Activated T-helper 17 cell treated with anti-CD3 and anti-CD28 coated beads, Interleukin-2, amount 50 U/mL, for 72 hours (primary cell): ENCODE results near the gene TMPRSS4. TPM values are rescaled to one million over a fixed set of nuclear protein-coding genes. Genes with fewer than 3 reads are reported as not detected.

Experiments used
- ATAC-seq: fragments of 150-1000 bp; cut with Tn5 transposase; replicated peaks from 2 replicates; pipeline ENCODE4 v1.10.0; 2021; ENCODE audit warnings: mild to moderate bottlenecking, moderate library complexity
- H3K27ac Mint-ChIP-seq: one replicate; pipeline ENCODE4 v1.8.0; 2022; ENCODE audit warnings: mixed read lengths
- H3K27me3 Mint-ChIP-seq: one replicate; pipeline ENCODE4 v1.8.0; 2022; ENCODE audit warnings: mixed read lengths
- H3K36me3 Mint-ChIP-seq: one replicate; pipeline ENCODE4 v1.8.0; 2022; ENCODE audit warnings: low read depth, mild to moderate bottlenecking, mixed read lengths
- H3K4me1 Mint-ChIP-seq: one replicate; pipeline ENCODE4 v1.8.0; 2022; ENCODE audit warnings: mixed read lengths
- H3K4me3 Mint-ChIP-seq: one replicate; pipeline ENCODE4 v1.8.0; 2022; ENCODE audit warnings: mild to moderate bottlenecking, mixed read lengths
- H3K9me3 Mint-ChIP-seq: one replicate; pipeline ENCODE4 v1.8.0; 2022; ENCODE audit warnings: mixed read lengths
- total RNA-seq, 2 donors: library from RNA; stranded (reverse); gene quantifications; one replicate each; pipeline ENCODE4 v1.2.3, GENCODE V29; 2022

TMPRSS4 gene
- total RNA-seq, 2 donors from 2014 or later: 0.11 TPM; not detected in 1

DNA sequence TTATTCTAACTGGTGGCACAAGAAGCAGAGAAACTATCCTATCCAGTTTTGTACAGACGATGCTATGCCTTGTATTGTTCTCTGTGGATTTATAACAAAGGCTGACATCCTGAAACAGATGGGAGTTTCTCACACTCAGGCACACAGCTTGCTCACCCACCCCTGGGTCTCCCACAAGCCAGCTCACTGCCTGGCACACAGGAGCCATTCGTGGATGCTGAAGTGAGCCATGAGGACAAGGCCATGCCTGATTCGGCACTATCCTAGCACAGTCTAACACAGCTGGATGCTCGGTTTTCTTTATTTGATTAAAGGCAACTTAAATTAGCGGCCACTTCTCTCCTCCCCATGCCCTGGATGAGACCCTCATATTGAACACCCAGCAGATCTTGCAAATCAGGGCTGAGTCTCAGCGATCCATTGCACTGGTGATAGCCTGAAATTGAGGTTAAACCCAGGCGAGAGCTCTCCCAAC, 25.7 kb upstream of the TMPRSS4 start:
- Mint-ChIP-seq H3K4me3 (peak overlapping the region; percentile 77), H3K27me3 (no peaks in the 10 kb centered on the region), H3K4me1 (peaks cover 48% of the 10 kb centered on the region), H3K9me3 (no peaks in the 10 kb centered on the region), H3K27ac (peak overlapping the region; percentile 94), H3K36me3 (no peaks in the 10 kb centered on the region)
- ATAC-seq: peak; percentile 21

DNA sequence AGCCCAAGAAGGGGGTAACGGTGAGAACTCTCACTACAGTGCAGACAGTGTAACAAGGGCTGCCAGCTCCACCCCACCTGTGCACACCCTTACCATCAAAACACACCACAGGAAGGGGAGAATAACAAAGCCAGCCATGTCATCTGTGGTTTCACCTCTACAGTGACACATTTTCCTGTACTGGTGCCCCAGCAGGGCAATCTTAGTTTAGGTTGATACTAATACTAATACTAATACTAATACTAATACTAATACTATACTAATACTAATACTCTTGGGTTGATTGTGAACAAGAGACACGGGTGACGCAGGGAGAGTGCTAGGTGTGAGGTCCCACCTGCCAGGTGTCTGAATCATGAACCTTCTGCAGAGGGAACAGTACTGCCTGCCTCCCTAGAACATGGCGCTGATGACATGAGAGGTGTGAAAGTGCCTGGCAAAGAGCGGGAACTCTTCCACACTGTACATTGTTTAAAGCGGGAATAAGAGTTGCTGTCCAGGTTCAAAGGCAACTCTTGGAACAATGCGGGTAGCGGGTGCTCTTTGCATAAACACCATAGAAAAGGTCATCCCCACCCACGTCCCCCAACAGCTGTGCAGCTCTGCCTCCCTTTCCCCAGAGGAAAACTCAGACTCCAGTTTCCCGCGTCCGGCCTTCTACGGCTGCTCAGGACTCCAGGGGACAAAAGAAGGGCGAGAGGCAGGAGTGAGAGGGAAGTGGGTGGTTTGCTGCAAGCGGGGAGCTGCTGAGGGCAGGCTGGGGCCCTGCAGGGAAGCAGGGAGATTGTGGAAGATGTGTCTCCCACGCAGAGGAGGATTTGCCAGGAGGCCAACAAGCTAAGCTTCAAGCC, 25.0 kb upstream of the TMPRSS4 start:
- Mint-ChIP-seq H3K27ac (peak overlapping the region; percentile 94), H3K4me1 (peaks cover 42% of the 10 kb centered on the region), H3K9me3 (no peaks in the 10 kb centered on the region), H3K4me3 (peak overlapping the region; percentile 77), H3K36me3 (no peaks in the 10 kb centered on the region), H3K27me3 (peaks cover 3% of the 10 kb centered on the region)
- ATAC-seq: peak; percentile 85

DNA sequence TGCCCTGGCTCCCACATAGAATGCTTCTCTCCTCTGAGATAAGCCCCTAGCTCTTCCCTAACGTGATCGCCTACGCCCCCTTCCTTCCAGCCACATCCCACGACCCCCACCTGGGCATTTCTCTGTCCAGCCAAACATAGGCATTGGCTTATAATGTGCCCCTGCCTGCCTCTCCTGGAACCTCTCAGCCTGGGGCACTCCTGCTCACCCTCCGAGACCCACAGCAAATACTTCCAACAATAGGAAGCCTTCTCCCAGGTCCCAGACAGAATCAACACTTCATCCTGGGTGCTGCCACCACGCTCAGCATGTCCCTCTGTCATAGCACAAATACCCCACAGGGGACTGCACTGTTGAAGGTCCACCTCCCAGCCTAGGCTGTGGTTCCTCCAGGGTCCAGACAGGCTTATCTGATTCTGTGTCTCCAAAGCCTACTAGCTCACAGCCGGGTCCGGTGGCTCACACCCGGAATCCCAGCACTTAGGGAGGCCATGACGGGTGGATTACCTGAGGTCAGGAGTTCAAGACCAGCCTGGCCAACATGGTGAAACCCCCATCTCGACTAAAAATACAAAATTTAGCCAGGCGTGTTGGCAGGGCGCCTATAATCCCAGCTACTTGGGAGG, 24.2 kb upstream of the TMPRSS4 start:
- H3K4me1 Mint-ChIP-seq: peaks cover 36% of the 10 kb centered on the region
- peaks cover 12% of the 10 kb centered on the region for H3K27me3 Mint-ChIP-seq
- no peak for ATAC-seq
- H3K9me3 Mint-ChIP-seq: no peaks in the 10 kb centered on the region
- H3K27ac Mint-ChIP-seq: peak overlapping the region; percentile 94
- H3K4me3 Mint-ChIP-seq: peak overlapping the region; percentile 77
- no peaks in the 10 kb centered on the region for H3K36me3 Mint-ChIP-seq

DNA sequence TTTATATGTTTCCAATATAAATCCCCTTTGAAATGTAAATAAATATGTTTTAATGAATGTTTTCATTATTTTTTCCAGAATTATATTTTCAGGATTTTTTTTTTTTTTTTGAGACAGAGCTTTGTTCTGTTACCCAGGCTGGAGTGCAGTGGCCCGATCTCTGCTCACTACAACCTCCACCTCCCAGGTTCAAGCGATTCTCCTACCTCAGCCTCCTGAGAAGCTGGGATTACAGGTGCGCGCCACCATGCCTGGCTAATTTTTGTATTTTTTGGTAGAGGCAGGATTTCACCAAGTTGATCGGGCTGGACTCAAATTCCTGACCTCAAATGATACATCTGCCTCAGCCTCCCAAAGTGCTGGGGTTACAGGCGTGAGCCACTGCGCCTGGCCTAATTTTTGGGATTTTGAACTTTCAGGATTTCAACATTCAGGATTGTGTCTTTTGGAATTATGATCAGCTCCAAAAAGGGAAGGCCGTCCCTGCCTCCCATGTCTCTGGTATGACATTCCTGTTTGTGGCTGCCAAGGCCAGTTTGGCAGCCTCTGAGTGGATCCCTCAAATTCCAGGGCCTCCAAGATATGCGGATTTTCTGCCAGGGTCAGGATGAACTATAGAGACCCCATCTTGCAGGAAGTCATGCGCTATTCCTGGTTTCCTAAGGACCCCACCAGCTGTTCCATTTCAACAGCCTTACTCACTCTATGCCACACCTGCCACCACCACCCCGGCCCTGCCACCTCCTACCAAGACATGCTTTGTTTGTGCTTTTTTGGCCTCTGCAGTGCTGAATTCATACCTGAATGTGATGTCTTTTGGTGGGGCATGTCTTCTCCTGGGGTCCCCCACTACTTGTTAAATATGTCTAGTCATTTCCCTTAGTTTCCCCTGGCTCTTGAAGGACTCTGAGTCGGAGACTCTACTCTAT, 21.9 kb upstream of the TMPRSS4 start:
- peaks cover 12% of the 10 kb centered on the region for H3K27me3 Mint-ChIP-seq
- H3K9me3 Mint-ChIP-seq: no peaks in the 10 kb centered on the region
- peaks cover 25% of the 10 kb centered on the region for H3K4me1 Mint-ChIP-seq
- no peaks in the 10 kb centered on the region for H3K36me3 Mint-ChIP-seq
- H3K4me3 Mint-ChIP-seq: no peak overlapping the region
- H3K27ac Mint-ChIP-seq: no peak overlapping the region
- ATAC-seq: no peak

DNA sequence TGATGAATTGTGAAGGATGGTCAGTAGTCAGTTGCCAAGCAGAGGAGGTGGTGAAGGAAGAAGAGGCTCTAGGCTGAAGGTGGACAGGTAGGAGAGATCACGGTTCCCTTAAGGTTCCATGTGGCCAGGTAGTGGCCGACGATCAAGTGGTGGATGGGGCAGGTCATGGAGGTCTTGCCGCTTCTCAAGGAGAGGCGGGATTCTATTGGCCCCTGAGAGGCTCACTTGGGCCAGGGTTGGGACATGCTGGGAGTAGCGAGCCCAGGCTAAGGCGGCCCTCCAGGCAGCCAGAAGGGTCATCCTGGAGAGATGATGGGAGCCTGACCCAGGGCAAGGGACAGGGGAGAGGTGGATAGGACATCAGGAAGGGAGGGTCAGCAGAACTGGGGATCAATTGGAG, 20.9 kb upstream of the TMPRSS4 start:
- Mint-ChIP-seq H3K9me3 (no peaks in the 10 kb centered on the region), H3K4me1 (peaks cover 18% of the 10 kb centered on the region), H3K27me3 (peaks cover 12% of the 10 kb centered on the region), H3K36me3 (no peaks in the 10 kb centered on the region), H3K27ac (peak overlapping the region; percentile 68), H3K4me3 (no peak overlapping the region)
- no peak for ATAC-seq

DNA sequence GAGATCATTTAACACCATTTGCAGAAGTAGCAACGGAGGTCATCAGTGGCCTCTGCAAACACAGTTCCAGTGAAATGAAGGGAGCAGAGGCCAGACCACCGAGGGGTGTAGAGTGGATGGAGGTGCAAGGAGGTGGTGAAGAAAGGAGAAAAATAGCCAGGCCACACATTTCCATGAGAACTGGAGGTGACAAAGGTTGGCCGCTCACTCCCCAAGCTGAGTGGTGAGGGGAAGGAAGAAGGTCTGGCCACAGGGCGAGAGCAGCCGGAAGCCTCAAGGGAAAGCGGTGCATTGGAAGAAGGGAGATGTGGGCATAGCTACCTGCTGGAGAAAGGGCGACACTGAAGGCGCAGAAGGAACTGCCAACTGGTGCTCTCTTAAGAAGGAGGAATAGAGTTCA, 20.1 kb upstream of the TMPRSS4 start:
- H3K4me1 Mint-ChIP-seq: peaks cover 10% of the 10 kb centered on the region
- H3K36me3 Mint-ChIP-seq: no peaks in the 10 kb centered on the region
- no peak overlapping the region for H3K4me3 Mint-ChIP-seq
- no peak for ATAC-seq
- peak overlapping the region; percentile 68 for H3K27ac Mint-ChIP-seq
- H3K9me3 Mint-ChIP-seq: no peaks in the 10 kb centered on the region
- peaks cover 12% of the 10 kb centered on the region for H3K27me3 Mint-ChIP-seq

DNA sequence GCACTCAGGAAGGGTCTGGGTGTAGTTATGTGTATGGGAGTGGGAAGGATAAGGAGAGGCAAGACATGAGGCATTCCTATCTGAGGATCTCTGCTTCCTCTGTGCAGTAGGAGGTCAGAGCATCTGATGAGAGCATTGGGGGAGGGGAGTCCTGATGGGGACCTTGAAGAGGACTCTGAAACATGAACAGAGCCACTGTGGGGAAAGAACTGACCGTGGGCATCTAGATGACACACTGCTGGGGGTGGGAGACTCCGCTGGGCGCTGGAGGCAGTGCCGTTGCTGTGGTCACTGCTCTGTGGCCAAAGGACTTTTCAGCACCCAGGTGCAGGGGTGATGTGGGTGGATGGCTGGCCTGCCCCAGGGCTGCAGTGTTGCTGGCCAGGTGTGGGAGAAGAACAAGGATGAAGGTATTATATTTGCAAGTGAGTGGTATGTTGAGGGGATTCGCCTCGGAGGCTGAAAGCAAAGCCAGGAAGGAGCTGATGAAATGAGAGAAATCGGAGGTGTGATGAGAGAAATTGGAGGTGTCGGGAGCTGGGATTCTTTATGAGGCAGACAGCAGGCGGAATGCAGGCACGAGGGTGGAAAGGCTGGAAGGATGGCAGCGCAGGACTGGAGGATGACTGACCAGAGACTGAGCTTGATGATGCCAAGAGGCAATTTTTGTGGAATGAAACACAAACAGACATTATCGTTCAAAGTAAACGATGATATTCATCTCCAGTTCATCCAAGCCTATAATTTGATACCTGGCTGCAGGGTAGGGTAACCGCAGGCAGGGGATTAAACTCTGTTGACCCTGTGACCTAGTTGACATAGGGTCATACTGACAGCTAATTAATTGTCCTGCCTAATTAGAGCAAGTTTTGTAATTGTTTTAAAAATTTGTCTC, 19.4 kb upstream of the TMPRSS4 start:
- Mint-ChIP-seq H3K4me1 (peaks cover 4% of the 10 kb centered on the region), H3K36me3 (no peaks in the 10 kb centered on the region), H3K27ac (peak overlapping the region; percentile 68), H3K4me3 (no peak overlapping the region), H3K9me3 (no peaks in the 10 kb centered on the region), H3K27me3 (peaks cover 12% of the 10 kb centered on the region)
- no peak for ATAC-seq

DNA sequence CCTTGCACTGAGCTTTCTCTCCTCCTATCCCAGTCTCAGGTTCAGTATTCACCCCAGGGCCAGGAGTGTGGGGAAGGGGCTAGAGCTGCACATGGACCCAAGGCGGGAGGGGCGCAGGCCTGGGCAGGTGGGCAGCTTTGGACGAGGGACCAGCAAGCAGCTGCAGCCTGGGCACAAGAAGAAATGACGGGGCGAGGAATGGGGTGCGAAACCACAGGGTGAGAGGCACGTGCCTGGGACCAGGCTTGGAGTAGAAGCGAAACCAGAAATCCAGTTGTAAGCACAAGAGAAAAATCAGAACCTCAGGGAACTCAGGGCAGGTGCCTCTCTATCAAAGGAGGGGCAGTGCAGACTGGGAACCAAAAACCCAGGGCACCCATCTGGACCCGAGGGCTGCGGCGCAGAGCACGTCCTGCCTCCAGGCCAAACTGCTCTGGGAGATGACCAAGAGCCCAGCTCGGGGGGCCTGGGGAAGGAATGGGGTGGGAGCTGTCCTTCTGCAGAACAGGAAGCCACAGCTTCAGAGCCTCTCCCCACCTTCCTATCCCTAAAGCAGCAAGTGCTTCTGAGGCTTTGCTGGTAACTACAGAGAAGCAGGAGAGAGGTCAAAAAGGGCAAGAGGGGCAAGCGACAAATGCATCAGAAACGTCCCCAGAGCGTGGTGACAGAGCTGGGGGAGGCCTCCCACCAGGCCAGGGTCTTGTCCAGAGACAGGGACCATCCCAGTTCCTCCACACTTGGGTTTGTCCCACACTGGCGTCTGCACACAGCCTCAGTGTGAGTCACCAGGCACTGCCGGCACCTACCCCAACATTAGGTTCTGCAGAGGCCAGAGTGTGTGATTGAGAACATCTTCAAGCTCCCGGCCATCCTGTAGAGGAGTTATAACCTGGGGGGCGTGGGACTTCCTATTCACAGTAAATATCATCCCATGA, 18.3 kb upstream of the TMPRSS4 start:
- H3K4me1 Mint-ChIP-seq: no peaks in the 10 kb centered on the region
- H3K36me3 Mint-ChIP-seq: no peaks in the 10 kb centered on the region
- H3K27me3 Mint-ChIP-seq: peaks cover 12% of the 10 kb centered on the region
- H3K9me3 Mint-ChIP-seq: no peaks in the 10 kb centered on the region
- ATAC-seq: no peak
- no peak overlapping the region for H3K4me3 Mint-ChIP-seq
- H3K27ac Mint-ChIP-seq: no peak overlapping the region

DNA sequence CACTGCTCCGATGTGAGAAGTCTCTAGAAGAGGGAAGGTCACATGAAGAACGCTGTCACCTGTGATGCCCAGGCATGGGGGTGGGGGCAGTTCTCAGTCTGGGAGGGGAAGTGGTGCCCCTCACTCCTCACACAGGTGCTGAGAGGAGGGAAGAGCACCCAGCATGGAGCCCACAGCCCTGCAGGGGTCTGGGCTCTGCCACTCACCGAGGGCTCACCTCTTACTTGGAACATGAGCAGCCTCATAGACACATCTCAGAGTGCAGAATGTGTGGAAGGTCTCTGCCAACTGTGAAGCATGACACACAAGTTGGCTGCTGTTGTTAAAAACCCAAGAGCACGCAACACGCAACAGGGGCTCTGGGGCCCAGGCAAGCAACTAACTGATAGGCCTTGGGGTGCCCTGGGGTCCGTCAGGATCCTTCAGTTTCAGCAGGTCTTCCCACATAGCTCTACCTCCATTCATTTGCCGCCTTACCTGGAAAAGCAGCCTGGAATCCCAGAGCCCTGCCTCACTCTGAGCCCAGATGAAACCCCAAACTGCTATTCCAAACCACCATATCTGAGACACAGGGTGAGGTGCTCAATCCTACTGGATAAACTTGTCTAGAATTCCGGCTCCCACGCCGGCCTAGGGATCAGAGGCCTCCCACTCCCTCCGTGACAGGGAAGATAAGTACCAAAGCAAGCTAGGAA, 17.5 kb upstream of the TMPRSS4 start:
- H3K36me3 Mint-ChIP-seq: no peaks in the 10 kb centered on the region
- no peak overlapping the region for H3K27ac Mint-ChIP-seq
- peaks cover 12% of the 10 kb centered on the region for H3K27me3 Mint-ChIP-seq
- no peak overlapping the region for H3K4me3 Mint-ChIP-seq
- H3K4me1 Mint-ChIP-seq: no peaks in the 10 kb centered on the region
- no peaks in the 10 kb centered on the region for H3K9me3 Mint-ChIP-seq
- no peak for ATAC-seq

DNA sequence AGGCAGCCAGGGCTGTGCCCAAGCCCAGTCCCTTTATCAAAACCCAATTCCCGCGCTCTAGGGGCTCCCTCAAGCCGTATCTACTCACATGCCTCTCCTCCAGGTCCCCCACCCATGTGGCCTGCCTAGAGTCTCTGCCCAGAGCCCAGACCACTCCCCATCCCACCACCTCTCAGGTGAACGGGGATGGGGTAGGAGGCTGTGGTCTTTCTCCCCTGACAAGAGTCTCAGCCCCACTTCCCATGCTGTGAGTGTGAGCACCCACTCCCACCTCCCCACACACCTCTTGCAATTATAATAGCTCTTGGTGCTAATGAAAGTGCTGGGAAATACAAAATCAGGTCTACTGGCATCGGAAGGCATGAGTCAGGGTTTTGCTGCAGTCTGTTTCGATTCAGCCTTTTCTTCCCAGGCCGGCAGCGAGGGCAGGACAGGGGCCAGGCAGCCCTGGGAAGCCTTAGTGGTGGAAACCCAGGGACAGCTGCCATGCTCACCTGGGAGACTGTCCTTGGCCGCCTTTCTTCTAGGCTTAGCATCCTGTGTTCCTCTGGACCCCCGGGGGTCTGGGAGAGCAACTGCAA, 16.7 kb upstream of the TMPRSS4 start:
- H3K4me1 Mint-ChIP-seq: no peaks in the 10 kb centered on the region
- ATAC-seq: no peak

DNA sequence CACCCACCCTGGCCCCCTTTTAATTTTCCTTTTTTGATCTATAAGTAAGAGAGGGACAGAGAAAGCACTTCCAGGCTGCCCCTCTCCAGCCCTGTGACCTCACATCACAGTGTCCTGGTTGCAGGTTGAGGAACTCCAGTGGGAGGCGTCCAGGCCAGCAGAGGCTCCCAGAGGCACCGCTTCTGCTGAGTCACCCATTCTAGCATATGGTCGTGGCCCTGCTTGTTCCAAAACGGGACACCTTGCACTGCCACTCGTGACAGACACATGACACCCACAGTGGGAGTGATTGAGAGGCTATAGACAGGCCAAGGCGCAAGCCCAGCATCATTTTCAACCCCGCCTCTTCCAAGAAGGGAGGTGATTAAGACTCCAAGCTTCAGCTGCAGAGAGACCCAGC, 16.0 kb upstream of the TMPRSS4 start:
- Mint-ChIP-seq H3K27me3 (peaks cover 13% of the 10 kb centered on the region), H3K36me3 (no peaks in the 10 kb centered on the region), H3K4me3 (no peak overlapping the region), H3K4me1 (no peaks in the 10 kb centered on the region), H3K27ac (no peak overlapping the region), H3K9me3 (no peaks in the 10 kb centered on the region)
- no peak for ATAC-seq

More for the DNA sequence above, 16.7 kb upstream of the TMPRSS4 start:
- H3K4me3 Mint-ChIP-seq: no peak overlapping the region
- no peaks in the 10 kb centered on the region for H3K36me3 Mint-ChIP-seq
- H3K27ac Mint-ChIP-seq: no peak overlapping the region
- H3K27me3 Mint-ChIP-seq: peaks cover 12% of the 10 kb centered on the region
- no peaks in the 10 kb centered on the region for H3K9me3 Mint-ChIP-seq

DNA sequence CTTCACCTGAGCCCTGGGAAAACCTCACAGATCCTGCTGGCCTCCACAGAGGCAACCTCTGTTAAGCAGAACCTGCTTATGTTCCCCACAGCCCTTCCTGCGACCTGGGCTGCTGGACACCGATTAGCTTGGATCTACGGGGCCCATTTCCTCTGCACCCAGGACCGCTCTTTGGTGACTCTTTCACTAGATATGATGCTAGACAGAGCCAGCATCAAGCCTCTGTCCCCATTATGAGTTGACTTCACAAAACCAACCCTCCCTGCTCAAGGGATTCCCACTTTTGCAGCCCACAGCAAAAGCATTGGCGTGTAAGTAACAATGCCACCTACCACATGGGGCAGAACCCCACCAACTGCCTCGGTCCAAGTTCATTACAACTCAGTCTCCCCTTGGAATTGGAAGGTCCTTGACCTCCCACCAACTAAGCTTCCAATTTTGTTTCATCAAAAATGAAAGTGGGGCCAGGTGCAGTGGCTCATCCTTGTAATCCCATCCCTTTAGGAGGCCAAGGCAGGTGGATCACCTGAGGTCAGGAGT, 15.2 kb upstream of the TMPRSS4 start:
- no peaks in the 10 kb centered on the region for H3K9me3 Mint-ChIP-seq
- no peaks in the 10 kb centered on the region for H3K36me3 Mint-ChIP-seq
- ATAC-seq: no peak
- no peak overlapping the region for H3K4me3 Mint-ChIP-seq
- H3K27ac Mint-ChIP-seq: no peak overlapping the region
- peaks cover 17% of the 10 kb centered on the region for H3K27me3 Mint-ChIP-seq
- H3K4me1 Mint-ChIP-seq: peaks cover 6% of the 10 kb centered on the region
